HUES48 (cell line): ENCODE results near the gene OPRM1.

Experiments
- H3K27ac ChIP-seq: one replicate; pipeline ENCODE4 v1.7.0; 2013; ENCODE audit warnings: low read depth, low read length, inconsistent platforms
- H3K27me3 ChIP-seq: 2 replicates; pipeline ENCODE4 v1.6.1; 2013; ENCODE audit warnings: mild to moderate bottlenecking, low read length; ENCODE audit not compliant: control insufficient read depth, insufficient read depth
- H3K36me3 ChIP-seq: 2 replicates; pipeline ENCODE4 v1.6.1; 2013; ENCODE audit warnings: low read length; ENCODE audit not compliant: control insufficient read depth, insufficient read depth
- H3K4me1 ChIP-seq: 2 replicates; pipeline ENCODE4 v1.6.1; 2013; ENCODE audit warnings: mild to moderate bottlenecking, low read length; ENCODE audit not compliant: control insufficient read depth, insufficient read depth
- H3K4me3 ChIP-seq: 2 replicates; pipeline ENCODE4 v1.5.1; 2013; ENCODE audit warnings: mild to moderate bottlenecking, low read depth, low read length
- H3K9ac ChIP-seq: 2 replicates; pipeline ENCODE4 v1.6.1; 2013; ENCODE audit warnings: mild to moderate bottlenecking, low read depth, low read length, moderate library complexity
- H3K9me3 ChIP-seq: 2 replicates; pipeline ENCODE4 v1.6.1; 2013; ENCODE audit warnings: low read length; ENCODE audit not compliant: control insufficient read depth, insufficient read depth

OPRM1 gene

GRCh38 chr6:154202958-154203357 is 163.9 kb downstream of the OPRM1 start:
- Histone ChIP-seq H3K9me3 (no peaks in the 10 kb centered on the region), H3K4me1 (no peaks in the 10 kb centered on the region), H3K27ac (no peak overlapping the region), H3K9ac (no peak overlapping the region), H3K36me3 (no peaks in the 10 kb centered on the region), H3K27me3 (no peaks in the 10 kb centered on the region), H3K4me3 (no peak overlapping the region)

DNA sequence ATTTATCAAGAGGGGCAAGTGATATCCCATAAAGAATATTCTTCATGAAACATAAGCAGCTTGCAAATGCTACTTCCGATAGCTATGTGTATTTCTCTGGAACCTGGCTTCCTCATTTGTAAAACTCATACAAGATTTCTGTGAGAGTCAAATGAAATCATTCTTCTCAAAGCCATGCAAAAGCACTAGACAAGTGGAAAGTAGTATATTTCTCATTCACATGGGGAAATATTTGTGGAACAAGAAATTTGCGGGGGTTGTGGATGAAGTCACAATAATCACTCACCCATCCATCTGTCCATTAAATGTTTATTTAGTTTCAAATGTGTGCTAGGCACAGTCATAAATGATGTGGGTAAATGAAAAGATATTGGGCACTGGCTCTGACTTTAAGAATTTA is 167.1 kb downstream of the OPRM1 start:
- H3K9ac ChIP-seq, result no peak overlapping the region
- no peak overlapping the region for H3K4me3 ChIP-seq
- no peaks in the 10 kb centered on the region for H3K36me3 ChIP-seq

DNA sequence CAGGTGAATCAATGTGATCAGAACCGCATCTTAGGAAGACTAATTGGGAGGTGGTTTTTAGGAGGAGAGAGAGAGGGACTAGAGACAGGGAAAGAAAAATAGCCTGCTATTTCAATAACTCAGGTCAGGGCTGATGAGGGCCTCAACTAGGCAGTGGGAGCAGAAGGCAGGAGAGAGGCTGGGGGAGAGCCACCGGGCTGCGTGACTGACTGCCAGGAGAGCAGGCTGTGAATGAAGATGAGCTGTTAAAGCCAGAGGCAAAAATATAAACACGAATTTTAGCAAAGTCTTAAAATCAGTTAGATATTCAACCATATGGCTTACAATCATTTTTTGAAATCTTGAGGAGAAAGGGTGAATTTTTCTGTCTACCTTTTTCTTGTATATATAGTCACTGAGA is 168.0 kb downstream of the OPRM1 start:
- H3K27me3 ChIP-seq, result no peaks in the 10 kb centered on the region
- H3K4me3 ChIP-seq, result no peak overlapping the region
- H3K9me3 ChIP-seq, result no peaks in the 10 kb centered on the region
- H3K36me3 ChIP-seq, result no peaks in the 10 kb centered on the region
- H3K9ac ChIP-seq, result no peak overlapping the region
- H3K27ac ChIP-seq, result no peak overlapping the region
- H3K4me1 ChIP-seq, result no peaks in the 10 kb centered on the region

More for the DNA sequence above, 167.1 kb downstream of the OPRM1 start:
- Histone ChIP-seq H3K9me3 (no peaks in the 10 kb centered on the region), H3K27ac (no peak overlapping the region), H3K27me3 (no peaks in the 10 kb centered on the region), H3K4me1 (no peaks in the 10 kb centered on the region)

DNA sequence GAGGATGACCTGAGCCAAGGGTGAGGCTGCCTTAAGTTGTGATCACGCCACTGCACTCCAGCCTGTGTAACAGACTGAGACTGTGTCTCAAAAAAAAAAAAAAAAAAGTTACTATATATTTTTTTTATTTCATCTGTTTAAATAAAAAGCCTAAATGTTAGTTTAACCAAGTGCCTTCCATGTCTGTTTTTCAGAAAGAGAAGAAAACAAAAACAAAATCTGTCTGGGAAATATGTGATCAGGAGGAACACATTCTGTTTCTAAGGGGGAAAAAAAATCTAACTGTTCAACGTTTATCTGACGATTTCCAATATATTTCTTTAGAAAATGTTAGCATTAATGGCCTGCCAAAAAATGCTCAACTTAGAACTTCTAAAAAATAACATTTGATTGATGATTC is 170.5 kb downstream of the OPRM1 start:
- Histone ChIP-seq H3K9me3 (no peaks in the 10 kb centered on the region), H3K36me3 (no peaks in the 10 kb centered on the region), H3K27me3 (no peaks in the 10 kb centered on the region), H3K9ac (no peak overlapping the region), H3K4me1 (no peaks in the 10 kb centered on the region), H3K4me3 (no peak overlapping the region), H3K27ac (no peak overlapping the region)

GRCh38 chr6:154210678-154211077 is 171.6 kb downstream of the OPRM1 start:
- Histone ChIP-seq H3K36me3 (no peaks in the 10 kb centered on the region), H3K4me3 (no peak overlapping the region), H3K27ac (no peak overlapping the region), H3K27me3 (no peaks in the 10 kb centered on the region), H3K9me3 (no peaks in the 10 kb centered on the region), H3K9ac (no peak overlapping the region), H3K4me1 (no peaks in the 10 kb centered on the region)

DNA sequence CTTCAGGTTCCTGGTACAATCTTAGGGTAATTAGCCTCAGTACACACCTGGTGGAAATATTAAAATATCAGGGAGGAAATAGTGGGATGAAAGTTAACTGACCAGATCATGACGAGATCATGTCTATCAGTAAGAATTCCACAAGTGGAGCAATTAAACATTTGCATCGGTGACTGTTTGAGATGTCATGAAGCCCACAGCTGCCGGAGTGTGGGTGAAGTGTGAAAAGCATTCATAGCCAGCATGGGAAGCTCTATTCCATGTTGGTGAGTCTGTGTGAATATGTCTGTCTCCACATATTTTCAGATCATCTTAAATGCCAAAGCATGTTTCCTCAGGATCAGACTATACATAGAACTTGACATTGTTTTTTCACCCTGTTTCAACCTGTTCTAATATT is 174.7 kb downstream of the OPRM1 start:
- H3K9ac ChIP-seq, result no peak overlapping the region
- H3K4me3 ChIP-seq, result no peak overlapping the region
- H3K4me1 ChIP-seq, result peaks cover under 1% of the 10 kb centered on the region; the same call in 1 of the 2 replicates
- no peaks in the 10 kb centered on the region for H3K36me3 ChIP-seq
- no peak overlapping the region for H3K27ac ChIP-seq
- H3K9me3 ChIP-seq, result no peaks in the 10 kb centered on the region
- no peaks in the 10 kb centered on the region for H3K27me3 ChIP-seq

DNA sequence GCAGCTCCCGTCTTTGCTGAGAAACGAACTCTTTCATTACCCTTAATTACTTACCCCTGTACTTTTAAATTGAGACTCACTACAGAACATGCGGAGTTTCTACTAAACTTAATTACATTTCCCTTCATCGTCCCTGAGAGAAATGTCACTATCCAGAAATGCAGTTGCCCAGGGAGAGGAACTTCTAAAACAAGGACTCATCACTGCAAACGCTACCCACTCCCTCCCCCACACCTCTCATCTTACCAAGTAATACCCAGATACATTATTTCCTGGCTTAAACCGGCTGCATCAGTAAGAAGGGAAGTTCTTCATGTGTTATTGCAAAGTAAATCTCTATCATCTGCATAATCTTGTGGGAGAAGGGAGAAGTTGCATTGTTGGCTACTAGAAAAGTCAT is 179.3 kb downstream of the OPRM1 start:
- Histone ChIP-seq H3K9me3 (no peaks in the 10 kb centered on the region), H3K4me3 (no peak overlapping the region), H3K9ac (no peak overlapping the region), H3K27me3 (no peaks in the 10 kb centered on the region), H3K36me3 (no peaks in the 10 kb centered on the region), H3K27ac (no peak overlapping the region), H3K4me1 (peaks cover 7% of the 10 kb centered on the region; the same call in 1 of the 2 replicates)

GRCh38 chr6:154218787-154219186 is 179.7 kb downstream of the OPRM1 start:
- Histone ChIP-seq H3K27ac (no peak overlapping the region), H3K9me3 (no peaks in the 10 kb centered on the region), H3K36me3 (no peaks in the 10 kb centered on the region), H3K4me3 (no peak overlapping the region), H3K27me3 (no peaks in the 10 kb centered on the region), H3K4me1 (peaks cover 7% of the 10 kb centered on the region; the same call in 1 of the 2 replicates), H3K9ac (no peak overlapping the region)

DNA sequence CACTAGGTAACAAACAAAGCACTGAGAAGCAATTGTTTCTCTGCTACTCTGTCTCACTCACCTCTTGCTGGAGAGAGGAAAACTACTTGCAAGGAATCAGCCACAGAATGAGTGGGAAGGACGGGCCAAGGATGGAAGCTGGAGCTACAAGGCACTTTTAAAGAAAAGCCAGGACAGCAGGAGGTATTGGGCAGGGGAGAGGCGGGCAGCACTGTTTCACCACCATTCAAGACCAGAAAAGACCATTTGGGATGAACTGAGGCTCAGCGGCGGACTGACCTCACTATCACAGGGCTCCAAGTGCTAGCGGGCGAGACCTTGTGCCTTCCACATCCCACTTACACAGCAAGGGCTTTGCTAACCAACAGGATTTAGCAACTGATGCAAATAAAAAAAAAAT is 180.2 kb downstream of the OPRM1 start:
- no peak overlapping the region for H3K4me3 ChIP-seq
- H3K27ac ChIP-seq, result no peak overlapping the region
- peaks cover 7% of the 10 kb centered on the region; the same call in 1 of the 2 replicates for H3K4me1 ChIP-seq
- H3K9me3 ChIP-seq, result no peaks in the 10 kb centered on the region
- H3K9ac ChIP-seq, result no peak overlapping the region
- H3K27me3 ChIP-seq, result no peaks in the 10 kb centered on the region
- no peaks in the 10 kb centered on the region for H3K36me3 ChIP-seq

GRCh38 chr6:154222716-154223115 is 183.7 kb downstream of the OPRM1 start:
- no peaks in the 10 kb centered on the region for H3K36me3 ChIP-seq
- no peak overlapping the region for H3K4me3 ChIP-seq
- H3K9ac ChIP-seq, result no peak overlapping the region
- peaks cover 7% of the 10 kb centered on the region; the same call in 1 of the 2 replicates for H3K4me1 ChIP-seq
- no peak overlapping the region for H3K27ac ChIP-seq
- H3K27me3 ChIP-seq, result no peaks in the 10 kb centered on the region
- no peaks in the 10 kb centered on the region for H3K9me3 ChIP-seq

DNA sequence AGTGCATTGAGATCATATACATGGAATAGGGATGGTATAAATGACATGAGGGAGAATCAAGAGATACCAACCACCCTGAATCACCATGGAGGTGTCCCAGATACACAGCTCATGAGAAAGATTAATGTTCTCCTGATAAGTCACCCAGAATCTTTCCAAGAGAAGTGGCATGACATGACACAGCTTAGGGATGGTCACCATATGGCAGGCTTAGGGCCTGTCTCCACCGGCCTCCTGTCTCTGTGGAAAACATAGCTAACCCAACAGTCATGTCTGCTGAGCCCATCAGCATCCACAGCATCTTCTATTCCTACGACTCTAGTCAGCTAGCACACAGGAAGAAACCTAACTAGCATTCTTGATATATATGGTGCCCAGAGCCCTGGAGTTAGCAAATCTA is 184.3 kb downstream of the OPRM1 start:
- H3K4me1 ChIP-seq, result peaks cover 7% of the 10 kb centered on the region; the same call in 1 of the 2 replicates
- H3K9ac ChIP-seq, result no peak overlapping the region
- no peak overlapping the region for H3K4me3 ChIP-seq
- no peaks in the 10 kb centered on the region for H3K27me3 ChIP-seq
- H3K27ac ChIP-seq, result no peak overlapping the region
- H3K36me3 ChIP-seq, result no peaks in the 10 kb centered on the region
- no peaks in the 10 kb centered on the region for H3K9me3 ChIP-seq

DNA sequence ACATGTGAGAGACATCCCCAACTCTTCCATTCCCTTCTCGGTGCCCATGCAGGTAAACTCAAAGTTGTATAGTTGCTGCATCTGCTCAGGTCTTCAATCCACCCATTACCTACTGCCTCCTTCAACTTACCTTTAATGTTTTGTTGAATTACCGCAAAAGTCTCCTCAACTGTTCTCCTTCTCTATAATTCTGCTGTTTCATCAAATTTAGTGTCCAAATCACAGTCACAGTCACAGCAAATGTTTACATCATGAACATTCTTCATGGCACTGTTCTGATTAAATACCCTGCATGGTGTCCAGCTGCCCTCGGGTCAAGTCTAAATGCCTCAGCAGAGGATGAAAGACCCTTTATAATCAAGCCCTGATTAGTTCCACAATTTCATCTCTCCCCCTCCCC is 187.4 kb downstream of the OPRM1 start:
- Histone ChIP-seq H3K4me3 (no peak overlapping the region), H3K27me3 (no peaks in the 10 kb centered on the region), H3K36me3 (no peaks in the 10 kb centered on the region), H3K4me1 (no peaks in the 10 kb centered on the region), H3K9me3 (no peaks in the 10 kb centered on the region), H3K9ac (no peak overlapping the region), H3K27ac (no peak overlapping the region)
